HepG2 (cell line): ENCODE measurements around the gene GLDN. TPM values are rescaled to one million over a fixed set of nuclear protein-coding genes. Genes with fewer than 3 reads are reported as not detected.

Experiments used
- BCL6 ChIP-seq: IDR thresholded peaks from 2 replicates; pipeline ENCODE4 v1.6.1; 2016; ENCODE audit warnings: missing genetic modification reagents, missing compliant biosample characterization
- GATAD2A ChIP-seq: IDR thresholded peaks from 2 replicates; pipeline ENCODE4 v1.6.1; 2016
- PHF5A ChIP-seq: IDR thresholded peaks from one replicate; pipeline ENCODE4 v1.6.1; 2018; ENCODE audit warnings: low read depth, missing genetic modification reagents; ENCODE audit not compliant: unreplicated experiment
- RNF2 ChIP-seq: fragments of 450-650 bp; conservative IDR thresholded peaks from 2 replicates; pipeline ENCODE4 v1.6.1; 2016; ENCODE audit warnings: low read depth
- SAP130 ChIP-seq: IDR thresholded peaks from 2 replicates; pipeline ENCODE4 v1.6.1; 2016; ENCODE audit warnings: low read depth
- STAT6 ChIP-seq: sonication (generic); formaldehyde crosslinking; IDR thresholded peaks from 2 replicates; pipeline ENCODE4 v1.4.0; 2020; ENCODE audit warnings: missing genetic modification reagents, mild to moderate bottlenecking, borderline replicate concordance
- ZBTB39 ChIP-seq: sonication (generic); formaldehyde crosslinking; IDR thresholded peaks from 2 replicates; pipeline ENCODE4 v1.5.0; 2020; ENCODE audit warnings: missing genetic modification reagents
- ZBTB42 ChIP-seq: sonication (generic); formaldehyde crosslinking; IDR thresholded peaks from 2 replicates; pipeline ENCODE4 v1.5.0; 2020; ENCODE audit warnings: mild to moderate bottlenecking, missing genetic modification reagents
- ZNF143 ChIP-seq: sonication (generic); formaldehyde crosslinking; IDR thresholded peaks from 2 replicates; pipeline ENCODE4 v1.4.0; 2020; ENCODE audit warnings: missing genetic modification reagents
- ZNF263 ChIP-seq: sonication (generic); formaldehyde crosslinking; IDR thresholded peaks from 2 replicates; pipeline ENCODE4 v1.4.0; 2020; ENCODE audit warnings: missing genetic modification reagents
- ZNF292 ChIP-seq: sonication (generic); formaldehyde crosslinking; IDR thresholded peaks from 2 replicates; pipeline ENCODE4 v1.8.1; 2022; ENCODE audit warnings: mild to moderate bottlenecking, low read depth, missing genetic modification reagents, borderline replicate concordance
- ZNF407 ChIP-seq: sonication (generic); formaldehyde crosslinking; IDR thresholded peaks from one replicate; pipeline ENCODE4 v1.5.1; 2020; ENCODE audit warnings: mild to moderate bottlenecking, missing genetic modification reagents; ENCODE audit errors: not compliant biosample characterization
- polyA plus RNA-seq, 8 experiments: library from polyadenylated mRNA; depleted of rRNA in 3 of 8; stranded (reverse) in 7 of 8; unstranded in 1 of 8; fragments of >200 nt; fragmentation: Illumina TruSeq in 4 of 8; extraction: Trizol in 4 of 8; gene quantifications; 2 replicates each; pipeline versions ENCODE4 v1.2.1 to v1.2.3, GENCODE V29; 2011 to 2016; ENCODE audit warnings: low read depth in 4 of 8, missing spikeins in 1 of 8, mixed read lengths in 1 of 8; ENCODE audit not compliant: insufficient read depth in 1 of 8
- total RNA-seq, 5 experiments: library from RNA; depleted of rRNA; stranded (reverse); fragments of >200 nt; fragmentation: Illumina TruSeq; extraction: Trizol; gene quantifications; 2 replicates each; pipeline ENCODE4 v1.2.3, GENCODE V29; 2016; ENCODE audit warnings: low read depth in 1 of 5

Gene GLDN
- total and polyA plus RNA-seq, 2 of the 13 experiments (the other 11 are each of a cell fraction or from before 2014, with no cell fraction given) = 0.86 to 1.0 TPM

GRCh38 chr15:51312166-51313073 lies 29.0 kb upstream of the GLDN start (continued):
- TF ChIP-seq ZNF407 (CRISPR knock-in tag) (no peak), BCL6 (CRISPR knock-in tag) (peak; percentile 83), ZBTB39 (CRISPR knock-in tag) (no peak), RNF2 (no peak), PHF5A (CRISPR knock-in tag) (peak; percentile 15), STAT6 (CRISPR knock-in tag) (no peak), SAP130 (CRISPR knock-in tag) (peak; percentile 84), ZBTB42 (CRISPR knock-in tag) (no peak), ZNF143 (CRISPR knock-in tag) (no peak), GATAD2A (CRISPR knock-in tag) (peak; percentile 85), ZNF292 (CRISPR knock-in tag) (peak; percentile 43; the same call in 1 of the 2 replicates), ZNF263 (CRISPR knock-in tag) (no peak)
